ENCODE results near the gene RDM1. TPM values are rescaled to one million over a fixed set of nuclear protein-coding genes. Genes with fewer than 3 reads are reported as not detected.

The RDM1 gene
- total RNA-seq, 4 donors from 2014 or later: not detected

DNA sequence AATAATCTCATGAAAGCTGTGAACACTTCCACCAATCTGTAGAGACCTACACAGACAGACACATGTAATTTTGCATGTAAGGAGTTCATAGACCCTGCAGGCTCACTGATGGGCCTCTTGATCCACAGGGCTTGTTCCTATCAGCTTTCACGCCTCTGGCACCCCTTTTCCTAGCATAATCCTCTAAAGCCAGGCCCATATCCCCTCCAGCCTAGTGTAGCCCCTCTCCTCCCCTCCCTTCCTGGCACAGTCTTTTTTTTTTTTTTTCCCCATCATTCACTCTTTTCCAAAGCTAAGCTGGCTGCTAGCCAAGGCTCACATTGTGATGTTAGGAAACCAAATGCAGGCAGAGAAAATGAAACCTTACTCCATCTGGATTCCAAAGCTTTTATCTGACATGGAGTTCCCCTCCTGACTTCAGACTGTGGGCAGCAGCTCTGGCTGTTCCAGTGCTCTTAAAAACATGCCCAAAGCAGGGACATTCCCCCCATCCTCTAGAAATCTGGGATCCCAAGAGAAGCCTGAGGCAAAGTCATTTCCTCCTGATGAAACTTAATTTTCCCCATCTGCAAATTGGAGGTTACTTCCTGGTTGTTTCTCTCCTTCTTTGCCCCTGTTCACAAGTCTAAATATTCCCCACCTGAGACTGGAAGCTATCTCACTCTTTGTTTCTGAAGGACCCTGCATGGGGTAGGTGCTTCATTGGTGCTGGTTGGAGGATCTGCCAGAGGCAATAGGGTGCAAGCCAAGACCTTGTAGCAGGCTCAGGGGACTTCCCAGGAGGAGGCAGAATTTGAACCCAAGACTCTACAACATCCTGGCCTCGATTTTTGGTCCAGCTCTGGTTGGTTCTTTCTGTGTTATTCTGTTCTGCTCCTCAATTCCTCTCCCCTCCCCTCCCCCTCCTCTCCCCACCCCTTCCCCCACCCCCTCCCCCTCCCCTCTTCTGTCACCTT, 40.5 kb downstream of the RDM1 start:
- Histone ChIP-seq H3K36me3 (no peaks in the 10 kb centered on the region), H3K27ac (no peak overlapping the region), H3K4me1 (peaks cover 8% of the 10 kb centered on the region), H3K27me3 (no peaks in the 10 kb centered on the region), H3K4me3 (no peak overlapping the region), H3K9me3 (no peaks in the 10 kb centered on the region)
- no peak for DNase-seq (ENCODE audit: low spot score in 2 of 2)
- WGBS: 61% methylated on average over 2 of the region's 2 CpGs
- TF ChIP-seq POLR2A (IDR thresholded peaks at IDR 0.05) (no peak), POLR2AphosphoS5 (IDR thresholded peaks at IDR 0.05) (no peak), EP300 (IDR thresholded peaks at IDR 0.05) (no peak)
- TF ChIP-seq, protein P1, sequence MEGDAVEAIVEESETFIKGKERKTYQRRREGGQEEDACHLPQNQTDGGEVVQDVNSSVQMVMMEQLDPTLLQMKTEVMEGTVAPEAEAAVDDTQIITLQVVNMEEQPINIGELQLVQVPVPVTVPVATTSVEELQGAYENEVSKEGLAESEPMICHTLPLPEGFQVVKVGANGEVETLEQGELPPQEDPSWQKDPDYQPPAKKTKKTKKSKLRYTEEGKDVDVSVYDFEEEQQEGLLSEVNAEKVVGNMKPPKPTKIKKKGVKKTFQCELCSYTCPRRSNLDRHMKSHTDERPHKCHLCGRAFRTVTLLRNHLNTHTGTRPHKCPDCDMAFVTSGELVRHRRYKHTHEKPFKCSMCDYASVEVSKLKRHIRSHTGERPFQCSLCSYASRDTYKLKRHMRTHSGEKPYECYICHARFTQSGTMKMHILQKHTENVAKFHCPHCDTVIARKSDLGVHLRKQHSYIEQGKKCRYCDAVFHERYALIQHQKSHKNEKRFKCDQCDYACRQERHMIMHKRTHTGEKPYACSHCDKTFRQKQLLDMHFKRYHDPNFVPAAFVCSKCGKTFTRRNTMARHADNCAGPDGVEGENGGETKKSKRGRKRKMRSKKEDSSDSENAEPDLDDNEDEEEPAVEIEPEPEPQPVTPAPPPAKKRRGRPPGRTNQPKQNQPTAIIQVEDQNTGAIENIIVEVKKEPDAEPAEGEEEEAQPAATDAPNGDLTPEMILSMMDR (IDR thresholded peaks at IDR 0.05): no peak

DNA sequence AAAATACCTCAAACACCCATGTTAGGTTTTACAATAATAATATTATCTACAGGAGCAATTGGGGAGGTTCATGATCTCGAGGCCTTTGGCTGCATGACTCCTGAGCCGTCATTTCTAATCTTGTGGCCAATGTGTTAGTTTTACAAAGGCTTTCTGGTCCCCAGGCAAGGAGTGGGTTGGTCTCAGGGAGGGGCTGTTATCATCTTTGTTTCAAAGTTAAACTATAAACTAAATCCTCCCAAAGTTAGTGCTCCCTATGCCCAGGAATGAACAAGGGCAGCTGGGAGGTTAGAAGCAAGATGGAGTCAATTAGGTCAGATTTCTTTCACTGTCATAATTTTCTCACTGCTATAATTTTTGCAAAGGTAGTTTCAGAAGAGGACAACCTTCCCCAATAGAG, 41.3 kb downstream of the RDM1 start:
- TF ChIP-seq, protein P1 (IDR thresholded peaks at IDR 0.05): no peak
- TF ChIP-seq POLR2A (IDR thresholded peaks at IDR 0.05) (no peak), POLR2AphosphoS5 (IDR thresholded peaks at IDR 0.05) (no peak), EP300 (IDR thresholded peaks at IDR 0.05) (no peak)
- H3K4me3 ChIP-seq: no peak overlapping the region
- no peak for DNase-seq (ENCODE audit: low spot score in 2 of 2)
- no peaks in the 10 kb centered on the region for H3K27me3 ChIP-seq
- no peaks in the 10 kb centered on the region for H3K36me3 ChIP-seq
- peaks cover 8% of the 10 kb centered on the region for H3K4me1 ChIP-seq
- H3K9me3 ChIP-seq: no peaks in the 10 kb centered on the region
- no peak overlapping the region for H3K27ac ChIP-seq
- WGBS: 74% methylated on average over 2 of the region's 2 CpGs

DNA sequence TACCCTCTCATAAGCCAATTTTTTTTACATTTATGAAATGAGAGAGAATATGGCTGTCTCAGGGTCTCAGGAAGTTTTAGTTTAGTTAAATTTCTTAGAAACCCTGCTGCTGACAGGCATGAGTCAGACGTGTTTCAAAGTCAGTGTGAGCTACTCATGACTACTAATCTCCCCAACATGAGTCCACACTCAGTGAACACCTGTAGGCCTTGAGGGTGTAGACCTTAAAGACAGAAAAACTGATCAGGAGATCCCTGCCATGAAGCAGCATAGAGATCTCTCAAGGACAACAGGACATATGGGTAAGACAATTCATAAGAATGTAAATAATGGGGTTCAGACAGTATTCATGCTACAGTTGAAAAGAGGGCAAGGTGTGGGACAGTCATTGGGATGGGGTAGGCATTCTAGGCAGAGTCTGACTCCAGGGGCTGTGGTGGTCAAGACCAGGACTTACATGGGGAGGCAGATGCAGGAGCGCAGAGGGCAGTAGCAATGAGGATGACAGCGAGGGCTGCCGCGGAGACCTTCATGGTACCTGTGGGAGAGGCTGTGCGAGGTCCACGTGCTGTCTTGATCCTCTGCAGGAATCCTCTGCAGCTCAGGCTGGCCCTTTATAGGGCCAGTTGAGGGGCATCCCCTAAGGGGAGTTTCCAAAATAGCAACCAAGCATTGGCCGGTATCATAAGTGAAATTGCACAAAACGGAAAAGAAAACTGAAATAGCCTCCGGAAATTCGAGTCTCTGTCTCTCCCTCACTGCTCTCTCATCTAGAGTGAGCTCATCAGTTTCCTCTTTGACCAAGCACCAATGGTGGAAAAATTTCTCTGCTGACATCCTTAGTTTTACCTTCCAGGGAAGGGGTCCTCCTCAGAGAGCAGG, 50.6 kb downstream of the RDM1 start, which contains the start of gene CCL5:
TSS of gene CCL5 (minus strand) at position 588 of the 882 bp plus-strand sequence.
- Histone ChIP-seq H3K9me3 (no peaks in the 10 kb centered on the region), H3K27me3 (no peaks in the 10 kb centered on the region), H3K4me3 (no peak within 1 kb of the TSS), H3K27ac (no peak within 1 kb of the TSS), H3K36me3 (no peaks in the 10 kb centered on the region), H3K4me1 (no peaks in the 10 kb centered on the region)
- 64% methylated on average over 11 of the region's 11 CpGs for WGBS
- no peak for TF ChIP-seq EP300 (IDR thresholded peaks at IDR 0.05)
- TF ChIP-seq POLR2A (IDR thresholded peaks at IDR 0.05): peak in 1 of 2 donors; percentile 17
- no peak for DNase-seq (ENCODE audit: low spot score in 2 of 2)

DNA sequence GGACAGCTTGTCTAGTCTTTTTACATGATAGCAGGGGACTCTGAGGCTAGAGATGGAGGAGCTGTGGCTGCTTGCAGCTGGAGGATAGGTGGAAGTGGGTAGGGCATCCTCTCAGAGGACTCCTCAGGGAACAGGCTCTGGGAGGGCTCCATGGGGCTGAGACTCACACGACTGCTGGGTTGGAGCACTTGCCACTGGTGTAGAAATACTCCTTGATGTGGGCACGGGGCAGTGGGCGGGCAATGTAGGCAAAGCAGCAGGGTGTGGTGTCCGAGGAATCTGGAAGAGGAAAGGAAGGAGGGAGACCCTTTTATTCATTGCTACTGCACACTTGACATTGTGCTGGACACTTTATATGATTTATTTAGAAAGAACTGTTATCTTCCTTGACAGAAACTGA, 52.2 kb downstream of the RDM1 start:
- H3K27ac ChIP-seq: no peak overlapping the region
- H3K4me3 ChIP-seq: no peak overlapping the region
- H3K27me3 ChIP-seq: no peaks in the 10 kb centered on the region
- H3K36me3 ChIP-seq: no peaks in the 10 kb centered on the region
- no peaks in the 10 kb centered on the region for H3K9me3 ChIP-seq
- no peaks in the 10 kb centered on the region for H3K4me1 ChIP-seq
- no peak for TF ChIP-seq POLR2AphosphoS5 (IDR thresholded peaks at IDR 0.05)
- TF ChIP-seq EP300 (IDR thresholded peaks at IDR 0.05): no peak
- TF ChIP-seq, protein P1 (IDR thresholded peaks at IDR 0.05): no peak
- TF ChIP-seq POLR2A (IDR thresholded peaks at IDR 0.05): no peak
- 51% methylated on average over 4 of the region's 4 CpGs for WGBS
- DNase-seq (ENCODE audit: low spot score in 2 of 2): no peak

DNA sequence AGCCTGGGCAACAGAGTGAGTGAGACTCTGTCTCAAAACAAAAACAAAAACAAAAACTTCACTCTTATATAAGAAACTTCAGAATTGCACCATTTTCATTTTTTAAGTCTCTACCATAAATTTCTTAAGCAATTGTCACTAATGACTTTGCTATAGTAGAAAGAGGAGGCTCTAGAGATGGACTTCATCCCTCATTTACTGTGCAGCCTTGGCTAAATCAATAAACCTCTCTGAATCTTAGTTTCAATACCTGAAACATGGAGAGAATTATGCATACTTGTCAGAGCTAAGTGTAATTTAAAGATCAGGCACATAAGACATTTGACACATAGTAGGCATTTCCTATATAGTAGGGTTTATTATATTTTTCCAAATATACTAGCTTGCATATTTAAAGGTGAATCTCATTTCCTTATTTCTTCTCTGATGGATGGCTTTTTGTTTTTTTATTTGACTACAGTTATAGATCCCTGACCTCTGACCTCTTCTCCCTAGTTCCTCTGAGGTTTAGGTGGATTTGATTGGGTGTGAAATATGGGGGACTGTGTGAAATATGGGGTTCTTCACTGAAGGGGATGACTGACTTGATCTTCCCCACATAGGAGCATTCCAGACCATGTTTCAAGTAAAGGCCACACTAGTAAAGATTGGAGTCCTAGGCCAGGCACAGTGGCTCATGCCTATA, 53.1 kb downstream of the RDM1 start:
- no peak overlapping the region for H3K4me3 ChIP-seq
- no peaks in the 10 kb centered on the region for H3K36me3 ChIP-seq
- TF ChIP-seq, protein P1 (IDR thresholded peaks at IDR 0.05): no peak
- TF ChIP-seq POLR2A (IDR thresholded peaks at IDR 0.05) (no peak), EP300 (IDR thresholded peaks at IDR 0.05) (no peak), POLR2AphosphoS5 (IDR thresholded peaks at IDR 0.05) (no peak)
- H3K9me3 ChIP-seq: no peaks in the 10 kb centered on the region
- no peaks in the 10 kb centered on the region for H3K4me1 ChIP-seq
- no peak for DNase-seq (ENCODE audit: low spot score in 2 of 2)
- H3K27ac ChIP-seq: no peak overlapping the region
- no peaks in the 10 kb centered on the region for H3K27me3 ChIP-seq

Measured in suprapubic skin (tissue), 4 donors.